NCI-H1105 treated with DMSO at 0.1 percent for 48 hours (cell line): ENCODE results near the gene CHDH.

Experiments used
- DNase-seq: peaks from one replicate; lab custom pipeline; 2025; lab: John Stamatoyannopoulos, UW

CHDH gene

GRCh38 chr3:53850895-53851294 is 4.7 kb upstream of the CHDH start:
- DNase-seq = no peak

DNA sequence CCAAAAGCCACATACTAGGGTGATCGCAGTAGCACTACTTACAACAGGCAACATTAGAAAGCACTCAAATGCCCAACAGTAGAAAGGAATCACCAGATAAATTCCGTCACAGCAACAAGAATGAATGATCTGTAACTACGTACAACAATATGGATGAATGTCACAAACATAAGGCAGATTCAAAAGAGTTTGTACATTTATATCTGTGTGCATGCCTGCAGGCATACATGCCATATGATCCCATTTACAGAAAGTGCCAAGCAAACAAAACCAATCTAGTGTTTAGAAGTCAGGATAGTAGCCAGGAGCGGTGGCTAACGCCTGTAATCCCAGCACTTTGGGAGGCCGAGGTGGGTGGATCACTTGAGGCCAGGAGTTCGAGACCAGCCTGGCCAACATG is 3.7 kb upstream of the CHDH start:
- no peak for DNase-seq

- DNase-seq = no peak
Observed at GRCh38 chr3:53846851-53847155, 584 bp upstream of the CHDH start.

- no peak for DNase-seq
Observed at GRCh38 chr3:53845881-53846133, 412 bp downstream of the CHDH start.

DNA sequence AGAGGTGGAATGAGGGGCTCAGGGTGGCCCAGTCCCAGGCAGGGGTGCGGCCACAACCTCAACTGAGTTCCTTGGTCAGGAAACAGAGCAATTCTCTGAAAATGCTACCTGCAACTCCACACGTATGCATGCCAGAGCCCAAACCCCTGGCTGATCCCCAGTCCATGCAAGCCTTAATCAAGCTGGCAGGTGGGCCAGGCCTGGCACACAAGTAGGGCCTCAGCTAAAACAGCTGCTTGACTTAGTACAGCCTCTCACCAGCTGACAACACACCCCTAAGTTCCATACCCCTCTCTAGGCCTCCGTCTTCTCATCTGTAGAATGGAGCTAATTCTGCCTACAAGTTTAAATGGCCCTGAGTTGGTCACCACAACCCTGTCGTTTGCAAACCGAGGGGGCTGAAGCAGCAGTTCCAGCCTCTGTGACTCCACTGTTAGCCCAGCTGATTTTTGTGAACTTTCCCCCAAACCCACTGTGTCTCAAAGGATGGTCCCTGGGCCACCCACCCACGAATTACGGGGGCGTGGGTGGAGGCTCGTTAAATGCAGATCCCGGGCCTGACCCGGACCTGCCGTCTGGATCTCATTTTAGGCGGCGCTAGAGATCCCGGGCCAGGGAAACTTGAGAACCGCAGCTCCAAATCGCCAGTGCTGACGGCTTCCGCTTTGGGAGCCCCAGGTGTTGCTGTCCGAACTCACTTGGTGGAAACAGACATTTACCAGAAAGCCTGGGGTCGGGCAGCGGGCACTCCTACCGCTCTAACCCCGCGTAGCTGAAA is 927 bp downstream of the CHDH start:
- DNase-seq = no peak

DNA sequence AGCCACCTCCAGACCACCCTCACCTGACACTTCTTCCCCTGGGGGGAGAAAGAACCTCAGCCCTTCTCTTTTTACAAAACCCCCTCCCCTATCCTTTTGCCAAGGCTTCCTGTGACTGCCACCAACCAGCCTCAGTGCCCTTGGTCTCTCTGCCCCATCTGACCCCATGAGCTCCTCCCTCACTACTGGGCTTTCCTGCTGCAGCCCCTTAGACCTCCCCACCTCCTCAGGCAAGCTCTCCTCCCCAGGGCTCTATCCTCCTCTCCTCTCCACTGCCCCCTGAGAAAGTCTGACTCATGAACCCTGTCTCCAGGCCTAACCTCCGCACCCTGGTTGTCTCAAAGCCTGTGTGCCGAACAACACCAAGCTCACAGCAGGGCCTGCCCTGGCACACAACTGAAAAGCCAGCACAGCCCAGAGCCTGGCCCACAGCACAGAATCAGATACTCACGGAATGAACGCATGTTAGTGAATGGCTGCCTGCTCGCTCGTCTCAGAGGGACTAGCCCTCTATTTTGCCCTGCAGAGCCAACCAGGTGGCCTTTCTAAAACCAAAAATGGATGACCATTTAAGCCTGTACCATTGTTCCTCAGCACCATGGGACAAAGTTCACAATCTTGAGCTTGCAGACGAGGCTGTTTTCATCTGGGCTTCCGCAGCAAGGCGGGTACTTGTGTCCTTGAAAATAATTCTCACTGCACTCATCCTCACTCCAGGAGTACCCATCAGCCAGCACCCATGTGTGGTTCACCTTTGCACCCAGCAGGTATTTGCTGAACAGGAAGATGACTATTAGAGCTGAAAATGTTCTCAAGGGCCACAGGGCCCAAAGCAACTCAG is 1.7 kb downstream of the CHDH start:
- DNase-seq = no peak

- DNase-seq = no peak
Observed at GRCh38 chr3:53843195-53844177, 2.7 kb downstream of the CHDH start.

DNA sequence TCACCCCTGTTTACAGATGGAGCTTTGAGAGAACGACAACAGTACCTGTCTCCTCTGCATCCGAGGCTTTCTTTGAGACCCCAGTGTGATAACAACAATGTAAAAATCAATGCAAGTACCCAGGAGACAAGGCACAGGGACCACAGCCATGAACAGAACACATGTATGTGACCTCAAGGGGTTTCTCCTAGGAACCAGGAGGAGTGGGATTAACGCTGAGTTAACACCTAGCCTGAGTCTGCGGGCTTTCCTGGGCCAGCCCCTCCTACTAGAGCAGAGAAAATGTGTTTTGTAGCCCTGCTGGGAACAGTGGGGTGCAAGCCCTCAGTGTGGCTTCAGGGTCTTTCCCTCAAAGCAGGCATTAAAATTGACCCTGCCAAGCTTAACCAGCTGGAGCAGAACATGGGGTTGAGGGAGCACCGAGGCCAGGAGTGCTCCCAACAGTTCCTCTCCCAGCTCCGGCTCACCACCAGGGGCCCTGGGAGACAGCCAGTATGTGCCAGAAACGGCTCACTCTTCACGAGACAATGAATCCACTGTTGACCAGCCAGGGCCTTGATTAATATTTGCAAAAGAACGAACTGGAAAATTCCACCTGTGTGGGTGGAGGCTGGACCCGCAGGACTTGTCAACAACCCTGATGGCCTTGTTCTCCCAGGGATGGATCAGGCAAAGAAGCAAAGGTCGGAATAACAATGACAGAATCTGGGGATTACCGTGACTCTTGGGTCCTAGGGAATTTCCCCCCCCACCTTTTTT is 3.6 kb downstream of the CHDH start:
- no peak for DNase-seq

- no peak for DNase-seq
Observed at GRCh38 chr3:53841296-53841695, 4.9 kb downstream of the CHDH start.

DNA sequence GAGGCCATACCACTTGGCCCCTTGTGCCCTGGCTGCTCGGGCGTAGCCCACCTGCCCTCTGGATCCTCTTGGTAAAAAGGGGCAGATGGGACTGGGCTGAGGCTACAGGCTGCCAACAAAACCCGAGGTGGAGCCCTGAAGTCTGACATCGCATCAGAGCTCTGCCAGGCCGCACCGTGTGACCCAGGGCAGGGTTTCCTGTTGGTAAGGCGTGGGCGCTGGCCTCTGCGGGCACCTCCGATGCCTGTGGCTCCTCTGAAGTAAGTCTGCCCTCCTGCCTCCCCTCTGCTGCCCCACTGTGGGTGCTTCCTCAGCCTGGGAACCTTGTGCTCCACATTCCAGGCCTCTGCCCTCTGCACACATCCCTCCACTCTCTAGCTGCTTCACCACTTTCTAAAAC is 8.9 kb downstream of the CHDH start:
- DNase-seq = no peak

DNA sequence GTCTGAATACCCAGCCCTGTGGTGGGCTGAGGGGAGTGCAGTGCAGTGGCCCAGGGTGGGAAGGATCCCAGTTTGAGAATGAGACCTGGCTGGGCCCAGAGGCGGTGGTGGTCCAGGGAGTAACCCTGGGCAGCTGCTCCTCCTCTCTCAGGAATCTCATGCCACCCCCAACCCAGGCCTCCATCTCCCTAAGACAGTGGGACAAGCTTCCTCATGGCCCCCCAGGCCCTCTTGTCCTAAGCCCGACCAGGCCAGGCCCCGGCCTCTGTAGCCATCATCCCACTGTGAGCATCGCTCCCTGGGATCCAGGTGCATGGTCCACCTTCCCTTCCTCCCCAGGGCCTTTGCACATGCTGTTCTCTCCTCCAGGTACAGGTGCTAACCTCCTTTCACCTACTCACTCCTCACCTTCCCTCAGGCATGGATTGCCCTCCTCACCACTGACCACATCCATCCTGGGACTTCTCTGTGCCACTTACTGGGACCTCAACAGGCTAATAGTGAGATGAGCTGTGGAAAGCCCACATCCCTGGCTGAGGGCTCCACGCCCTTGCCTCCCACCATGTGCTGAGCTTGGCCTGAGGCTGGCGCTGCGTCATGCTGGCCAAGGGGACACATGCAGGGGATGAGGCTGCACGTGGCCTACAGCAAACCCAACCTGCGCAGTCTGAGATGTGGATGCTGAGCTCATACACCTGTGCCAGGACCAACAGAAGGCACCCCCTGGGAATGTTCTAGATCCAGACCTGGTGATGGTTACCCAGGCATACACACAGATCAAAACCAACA is 9.9 kb downstream of the CHDH start:
- no peak for DNase-seq

- DNase-seq = no peak
Observed at GRCh38 chr3:53835257-53835656, 11.0 kb downstream of the CHDH start.

GRCh38 chr3:53834429-53835095 is 11.7 kb downstream of the CHDH start:
- no peak for DNase-seq

DNA sequence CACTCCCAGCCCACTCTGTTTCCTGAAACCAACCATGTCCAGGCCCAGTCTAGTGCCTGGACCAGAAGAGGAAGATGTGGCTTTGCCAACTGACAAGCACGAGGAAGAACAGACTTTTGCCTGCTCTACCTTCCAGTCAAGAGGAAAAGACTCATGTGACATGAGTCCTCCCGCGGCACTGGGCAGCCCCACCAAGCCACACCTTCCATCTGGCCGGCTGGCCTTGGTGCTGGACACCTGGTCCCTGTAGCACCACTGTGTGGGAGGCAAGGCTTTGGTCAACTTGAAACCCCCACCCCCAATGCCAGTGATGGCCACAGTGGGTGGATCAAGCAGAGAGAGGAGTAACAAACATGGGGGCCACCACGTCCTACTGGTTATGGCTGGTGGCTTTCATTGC is 12.5 kb downstream of the CHDH start:
- no peak for DNase-seq

GRCh38 chr3:53833053-53833645 is 13.1 kb downstream of the CHDH start:
- no peak for DNase-seq

GRCh38 chr3:53830944-53831343 is 15.3 kb downstream of the CHDH start:
- DNase-seq = no peak

- DNase-seq = no peak
Observed at GRCh38 chr3:53829605-53830004, 16.6 kb downstream of the CHDH start.

DNA sequence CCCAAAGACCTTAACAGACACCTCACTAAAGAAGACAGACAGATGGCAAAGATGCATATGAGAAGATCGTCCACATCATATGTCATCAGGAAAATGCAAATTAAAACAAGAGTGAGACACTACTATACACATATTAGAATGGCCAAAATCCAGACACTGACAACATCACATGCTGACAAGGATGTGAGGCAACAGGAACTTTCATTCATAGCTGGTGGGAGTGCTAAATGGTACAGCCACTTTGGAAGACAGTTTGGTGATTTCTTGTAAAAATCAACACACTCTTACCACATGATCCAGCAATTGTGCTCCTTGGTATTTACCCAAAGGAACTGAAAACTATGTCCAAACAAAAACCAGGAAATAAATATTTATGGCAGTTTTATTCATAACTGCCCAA is 17.6 kb downstream of the CHDH start:
- no peak for DNase-seq

- DNase-seq = no peak
Observed at GRCh38 chr3:53826048-53826447, 20.2 kb downstream of the CHDH start.

DNA sequence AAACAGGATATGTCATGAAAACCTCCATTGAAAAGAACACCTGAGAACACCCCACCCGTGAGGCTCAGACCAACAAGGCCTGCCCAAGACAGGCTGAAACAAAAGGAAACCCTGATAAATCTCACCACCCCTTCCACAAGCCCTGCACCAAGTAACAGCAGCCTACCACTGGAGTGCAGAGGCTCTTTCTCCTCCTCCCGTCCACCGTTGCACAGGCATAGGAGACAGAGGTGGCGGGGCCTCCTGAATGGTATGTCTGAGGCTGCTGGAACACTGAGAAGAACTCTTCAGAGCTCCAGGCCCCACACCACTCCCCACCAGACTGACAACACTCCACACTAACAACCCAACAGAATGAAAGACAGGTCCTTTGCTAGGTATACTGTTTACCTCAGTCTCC is 21.4 kb downstream of the CHDH start:
- DNase-seq = no peak
